Sigmoid colon (tissue), 4 donors: ENCODE measurements around the gene PXK.

Experiments
- CTCF ChIP-seq, 4 experiments: fragments of 450-650 bp in 3 of 4; fragments of 200-600 bp in 1 of 4; IDR thresholded peaks; one replicate each; pipeline ENCODE4 v1.5.1; 2016 to 2019; ENCODE audit warnings: antibody characterized with exemption in 4 of 4, mild to moderate bottlenecking in 3 of 4, moderate library complexity in 2 of 4
- POLR2AphosphoS5 ChIP-seq, 4 donors: sonication (generic); formaldehyde crosslinking; IDR thresholded peaks; one replicate each; pipeline ENCODE4 v1.6.1; 2017; ENCODE audit warnings: antibody characterized with exemption in 4 of 4

- no peak for TF ChIP-seq CTCF (IDR thresholded peaks at IDR 0.05)
- TF ChIP-seq POLR2AphosphoS5 (IDR thresholded peaks at IDR 0.05) = no peak
Measured at GRCh38 chr3:58346368-58346767, 13.7 kb downstream of the PXK start.
